Cardiac septum (tissue), 1 donor: ENCODE data around the gene NMBR. TPM values are rescaled to one million over a fixed set of nuclear protein-coding genes. Genes with fewer than 3 reads are reported as not detected.

Experiments used
- total RNA-seq: library from RNA; stranded (reverse); fragmentation: NEBNext Ultra II Directional; extraction: Animal tissue kit (Norgen Biotek cat#: 25700); gene quantifications from one replicate; pipeline ENCODE4 v1.2.1, GENCODE V29; 2021
- donor health status: DM: no; HTN: no; CAD: no.

NMBR gene
- total RNA-seq, 1 donor from 2014 or later, result not detected

Other genes with a start within 250 kb of the NMBR start
- not detected for gene GJE1, start 14.2 kb downstream of the NMBR start, total RNA-seq
- gene VTA1, start 141 bp upstream of the NMBR start, total RNA-seq, result 34.1 TPM
- gene ADGRG6, start 154.9 kb upstream of the NMBR start, total RNA-seq, result 2.3 TPM